Smooth muscle cell (in vitro differentiated cells): Measurements from ENCODE around the gene STMN1. TPM values are rescaled to one million over a fixed set of nuclear protein-coding genes. Genes with fewer than 3 reads are reported as not detected.

Experiments
- DNase-seq: peaks from one replicate; lab custom pipeline; 2025; ENCODE audit not compliant: unreplicated experiment; lab: John Stamatoyannopoulos, UW
- H2AFZ ChIP-seq: fragments of 200-600 bp; sonication (generic); 2 replicates; pipeline ENCODE4 v1.6.0; 2016; ENCODE audit warnings: antibody characterized with exemption, low read depth, mild to moderate bottlenecking
- H3F3A ChIP-seq: fragments of 200-600 bp; sonication (generic); 2 replicates; pipeline ENCODE4 v1.6.0; 2017; ENCODE audit warnings: antibody characterized with exemption, low read depth
- H3K27ac ChIP-seq: fragments of 200-600 bp; sonication (generic); 2 replicates; pipeline ENCODE4 v1.5.1; 2016; ENCODE audit warnings: low read depth, mild to moderate bottlenecking
- H3K27me3 ChIP-seq: fragments of 200-600 bp; sonication (generic); 2 replicates; pipeline ENCODE4 v1.6.1; 2016; ENCODE audit warnings: low read depth, mild to moderate bottlenecking
- H3K36me3 ChIP-seq: fragments of 200-600 bp; sonication (generic); 2 replicates; pipeline ENCODE4 v1.5.1; 2016; ENCODE audit warnings: low read depth
- H3K4me1 ChIP-seq: fragments of 200-600 bp; sonication (generic); 2 replicates; pipeline ENCODE4 v1.5.1; 2016; ENCODE audit warnings: low read depth
- H3K4me2 ChIP-seq: fragments of 200-600 bp; sonication (generic); 2 replicates; pipeline ENCODE4 v1.6.0; 2016; ENCODE audit warnings: mild to moderate bottlenecking
- H3K4me3 ChIP-seq: fragments of 200-600 bp; sonication (generic); 2 replicates; pipeline ENCODE4 v1.5.1; 2016; ENCODE audit warnings: mild to moderate bottlenecking
- H3K79me2 ChIP-seq: fragments of 200-600 bp; sonication (generic); 2 replicates; pipeline ENCODE4 v1.6.0; 2016; ENCODE audit warnings: low read depth, mild to moderate bottlenecking
- H3K9ac ChIP-seq: fragments of 200-600 bp; sonication (generic); 2 replicates; pipeline ENCODE4 v1.6.0; 2016; ENCODE audit warnings: low read depth
- H3K9me3 ChIP-seq: fragments of 200-600 bp; sonication (generic); replicated peaks from 2 replicates; pipeline ENCODE4 v1.5.1; 2016; ENCODE audit warnings: low read depth
- H4K20me1 ChIP-seq: fragments of 200-600 bp; sonication (generic); 2 replicates; pipeline ENCODE4 v1.6.0; 2016; ENCODE audit warnings: low read depth
- WGBS: methylation state at CpG from one replicate; pipeline ENCODE4 v1.1.7; 2016; ENCODE audit warnings: low lambda C conversion rate; 5-methylcytosine and 5-hydroxymethylcytosine counted together
- polyA plus RNA-seq: library from polyadenylated mRNA; unstranded; fragments of >200 nt; fragmentation: Nextera tagmentation; extraction: Ambion mirVana; gene quantifications from 2 replicates; pipeline ENCODE4 v1.2.1, GENCODE V29; 2016
- total RNA-seq: library from RNA; depleted of rRNA; stranded (reverse); fragments of >200 nt; gene quantifications from 2 replicates; pipeline ENCODE4 v1.2.3, GENCODE V29; 2014
- TF ChIP-seq, protein P1 (sequence below): fragments of 200-600 bp; sonication (generic); IDR thresholded peaks from 2 replicates; pipeline ENCODE4 v1.5.1; 2017; ENCODE audit warnings: borderline replicate concordance, mild to moderate bottlenecking, antibody characterized with exemption; ENCODE audit not compliant: insufficient read depth, poor library complexity, severe bottlenecking

Gene STMN1
- total and polyA plus RNA-seq, 2 experiments from 2014 or later: 115 to 331 TPM

- H3K79me2 ChIP-seq: no peaks in the 10 kb centered on the region
- TF ChIP-seq, protein P1, sequence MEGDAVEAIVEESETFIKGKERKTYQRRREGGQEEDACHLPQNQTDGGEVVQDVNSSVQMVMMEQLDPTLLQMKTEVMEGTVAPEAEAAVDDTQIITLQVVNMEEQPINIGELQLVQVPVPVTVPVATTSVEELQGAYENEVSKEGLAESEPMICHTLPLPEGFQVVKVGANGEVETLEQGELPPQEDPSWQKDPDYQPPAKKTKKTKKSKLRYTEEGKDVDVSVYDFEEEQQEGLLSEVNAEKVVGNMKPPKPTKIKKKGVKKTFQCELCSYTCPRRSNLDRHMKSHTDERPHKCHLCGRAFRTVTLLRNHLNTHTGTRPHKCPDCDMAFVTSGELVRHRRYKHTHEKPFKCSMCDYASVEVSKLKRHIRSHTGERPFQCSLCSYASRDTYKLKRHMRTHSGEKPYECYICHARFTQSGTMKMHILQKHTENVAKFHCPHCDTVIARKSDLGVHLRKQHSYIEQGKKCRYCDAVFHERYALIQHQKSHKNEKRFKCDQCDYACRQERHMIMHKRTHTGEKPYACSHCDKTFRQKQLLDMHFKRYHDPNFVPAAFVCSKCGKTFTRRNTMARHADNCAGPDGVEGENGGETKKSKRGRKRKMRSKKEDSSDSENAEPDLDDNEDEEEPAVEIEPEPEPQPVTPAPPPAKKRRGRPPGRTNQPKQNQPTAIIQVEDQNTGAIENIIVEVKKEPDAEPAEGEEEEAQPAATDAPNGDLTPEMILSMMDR: no peak
- H3K9ac ChIP-seq: no peak overlapping the region
- 85% methylated on average over 7 of the region's 7 CpGs for WGBS
- H4K20me1 ChIP-seq: no peaks in the 10 kb centered on the region
- no peak overlapping the region for H2AFZ ChIP-seq
- no peaks in the 10 kb centered on the region for H3K36me3 ChIP-seq
- H3K27me3 ChIP-seq: no peaks in the 10 kb centered on the region
- no peaks in the 10 kb centered on the region for H3K9me3 ChIP-seq
- no peak overlapping the region for H3K4me2 ChIP-seq
- DNase-seq: no peak
- H3K4me1 ChIP-seq: peaks cover 27% of the 10 kb centered on the region
- no peak overlapping the region for H3K4me3 ChIP-seq
- H3K27ac ChIP-seq: peak overlapping the region; percentile 88
- H3F3A ChIP-seq: peaks cover 5% of the 10 kb centered on the region
Observed at GRCh38 chr1:25888426-25888987, 17.7 kb downstream of the STMN1 start.

DNA sequence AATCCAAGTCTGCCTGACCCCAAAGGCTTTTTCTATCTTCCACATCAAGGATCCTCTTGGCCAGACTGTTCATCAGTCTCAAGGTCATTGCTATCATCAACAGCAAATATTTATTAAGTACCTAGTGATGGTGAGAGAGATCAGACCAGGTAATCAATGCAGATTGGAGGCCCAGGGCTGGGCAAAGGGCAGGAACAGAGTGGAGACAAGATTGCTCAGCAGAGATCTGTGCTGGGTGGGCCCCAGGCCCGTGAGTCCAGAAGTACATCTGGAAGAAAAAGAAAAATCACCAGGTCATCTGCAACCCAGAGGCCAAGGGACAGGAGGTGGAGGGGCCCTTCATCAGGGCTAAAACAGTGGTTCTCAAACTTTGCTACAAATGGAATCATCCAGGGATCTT, 20.6 kb downstream of the STMN1 start:
- no peak overlapping the region for H3K27ac ChIP-seq
- H3K4me2 ChIP-seq: no peak overlapping the region
- H3K27me3 ChIP-seq: no peaks in the 10 kb centered on the region
- no peaks in the 10 kb centered on the region for H4K20me1 ChIP-seq
- no peak overlapping the region for H3K9ac ChIP-seq
- 91% methylated on average over 1 of the region's 1 CpG for WGBS
- DNase-seq: no peak
- no peak overlapping the region for H3K4me3 ChIP-seq
- H3K36me3 ChIP-seq: no peaks in the 10 kb centered on the region
- TF ChIP-seq, protein P1: no peak
- H3K4me1 ChIP-seq: peaks cover 8% of the 10 kb centered on the region
- no peaks in the 10 kb centered on the region for H3K79me2 ChIP-seq
- no peak overlapping the region for H2AFZ ChIP-seq
- H3F3A ChIP-seq: no peaks in the 10 kb centered on the region
- H3K9me3 ChIP-seq: no peaks in the 10 kb centered on the region

GRCh38 chr1:25881266-25881665, 25.0 kb downstream of the STMN1 start:
- no peaks in the 10 kb centered on the region for H4K20me1 ChIP-seq
- TF ChIP-seq, protein P1: no peak
- H3K36me3 ChIP-seq: no peaks in the 10 kb centered on the region
- H3K27ac ChIP-seq: no peak overlapping the region
- H3K4me3 ChIP-seq: no peak overlapping the region
- H3K4me1 ChIP-seq: no peaks in the 10 kb centered on the region
- H3K9ac ChIP-seq: no peak overlapping the region
- peaks cover 8% of the 10 kb centered on the region for H3F3A ChIP-seq
- H3K79me2 ChIP-seq: no peaks in the 10 kb centered on the region
- H2AFZ ChIP-seq: no peak overlapping the region
- H3K27me3 ChIP-seq: no peaks in the 10 kb centered on the region
- no peak for DNase-seq
- H3K9me3 ChIP-seq: no peaks in the 10 kb centered on the region
- no peak overlapping the region for H3K4me2 ChIP-seq
- WGBS: 91% methylated on average over 11 of the region's 11 CpGs

GRCh38 chr1:25880518-25880917, 25.7 kb downstream of the STMN1 start:
- 96% methylated on average over 5 of the region's 5 CpGs for WGBS
- Histone ChIP-seq H3K27me3 (no peaks in the 10 kb centered on the region), H3K4me1 (peaks cover 5% of the 10 kb centered on the region), H3F3A (peaks cover 15% of the 10 kb centered on the region), H3K79me2 (no peaks in the 10 kb centered on the region), H3K9me3 (no peaks in the 10 kb centered on the region), H4K20me1 (no peaks in the 10 kb centered on the region), H3K4me2 (no peak overlapping the region), H3K36me3 (no peaks in the 10 kb centered on the region), H3K27ac (no peak overlapping the region), H3K9ac (no peak overlapping the region), H3K4me3 (no peak overlapping the region), H2AFZ (no peak overlapping the region)
- TF ChIP-seq, protein P1: no peak
- no peak for DNase-seq
